Measurements from ENCODE around the gene C1orf122. TPM values are rescaled to one million over a fixed set of nuclear protein-coding genes. Genes with fewer than 3 reads are reported as not detected.

The C1orf122 gene
- total RNA-seq, 1 experiment from 2014 or later = 45.9 TPM

- TF ChIP-seq, protein P1, sequence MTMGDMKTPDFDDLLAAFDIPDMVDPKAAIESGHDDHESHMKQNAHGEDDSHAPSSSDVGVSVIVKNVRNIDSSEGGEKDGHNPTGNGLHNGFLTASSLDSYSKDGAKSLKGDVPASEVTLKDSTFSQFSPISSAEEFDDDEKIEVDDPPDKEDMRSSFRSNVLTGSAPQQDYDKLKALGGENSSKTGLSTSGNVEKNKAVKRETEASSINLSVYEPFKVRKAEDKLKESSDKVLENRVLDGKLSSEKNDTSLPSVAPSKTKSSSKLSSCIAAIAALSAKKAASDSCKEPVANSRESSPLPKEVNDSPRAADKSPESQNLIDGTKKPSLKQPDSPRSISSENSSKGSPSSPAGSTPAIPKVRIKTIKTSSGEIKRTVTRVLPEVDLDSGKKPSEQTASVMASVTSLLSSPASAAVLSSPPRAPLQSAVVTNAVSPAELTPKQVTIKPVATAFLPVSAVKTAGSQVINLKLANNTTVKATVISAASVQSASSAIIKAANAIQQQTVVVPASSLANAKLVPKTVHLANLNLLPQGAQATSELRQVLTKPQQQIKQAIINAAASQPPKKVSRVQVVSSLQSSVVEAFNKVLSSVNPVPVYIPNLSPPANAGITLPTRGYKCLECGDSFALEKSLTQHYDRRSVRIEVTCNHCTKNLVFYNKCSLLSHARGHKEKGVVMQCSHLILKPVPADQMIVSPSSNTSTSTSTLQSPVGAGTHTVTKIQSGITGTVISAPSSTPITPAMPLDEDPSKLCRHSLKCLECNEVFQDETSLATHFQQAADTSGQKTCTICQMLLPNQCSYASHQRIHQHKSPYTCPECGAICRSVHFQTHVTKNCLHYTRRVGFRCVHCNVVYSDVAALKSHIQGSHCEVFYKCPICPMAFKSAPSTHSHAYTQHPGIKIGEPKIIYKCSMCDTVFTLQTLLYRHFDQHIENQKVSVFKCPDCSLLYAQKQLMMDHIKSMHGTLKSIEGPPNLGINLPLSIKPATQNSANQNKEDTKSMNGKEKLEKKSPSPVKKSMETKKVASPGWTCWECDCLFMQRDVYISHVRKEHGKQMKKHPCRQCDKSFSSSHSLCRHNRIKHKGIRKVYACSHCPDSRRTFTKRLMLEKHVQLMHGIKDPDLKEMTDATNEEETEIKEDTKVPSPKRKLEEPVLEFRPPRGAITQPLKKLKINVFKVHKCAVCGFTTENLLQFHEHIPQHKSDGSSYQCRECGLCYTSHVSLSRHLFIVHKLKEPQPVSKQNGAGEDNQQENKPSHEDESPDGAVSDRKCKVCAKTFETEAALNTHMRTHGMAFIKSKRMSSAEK (CRISPR knock-in tag; IDR thresholded peaks at IDR 0.05; ENCODE audit: borderline replicate concordance) = 0 out of 2 replicates have a peak, but pooled peaks have one; percentile 33
- peak; percentile 92; the same call in 1 of the 2 replicates for TF ChIP-seq ESRRA (CRISPR knock-in tag; IDR thresholded peaks at IDR 0.05; ENCODE audit: borderline replicate concordance)
- no peak for TF ChIP-seq CBFB (CRISPR knock-in tag; IDR thresholded peaks at IDR 0.05; ENCODE audit: low read depth)
- peak; percentile 89; the same call in 1 of the 2 replicates for TF ChIP-seq IRF2 (CRISPR knock-in tag; IDR thresholded peaks at IDR 0.05; ENCODE audit: borderline replicate concordance, low read depth)
- TF ChIP-seq, protein P2, sequence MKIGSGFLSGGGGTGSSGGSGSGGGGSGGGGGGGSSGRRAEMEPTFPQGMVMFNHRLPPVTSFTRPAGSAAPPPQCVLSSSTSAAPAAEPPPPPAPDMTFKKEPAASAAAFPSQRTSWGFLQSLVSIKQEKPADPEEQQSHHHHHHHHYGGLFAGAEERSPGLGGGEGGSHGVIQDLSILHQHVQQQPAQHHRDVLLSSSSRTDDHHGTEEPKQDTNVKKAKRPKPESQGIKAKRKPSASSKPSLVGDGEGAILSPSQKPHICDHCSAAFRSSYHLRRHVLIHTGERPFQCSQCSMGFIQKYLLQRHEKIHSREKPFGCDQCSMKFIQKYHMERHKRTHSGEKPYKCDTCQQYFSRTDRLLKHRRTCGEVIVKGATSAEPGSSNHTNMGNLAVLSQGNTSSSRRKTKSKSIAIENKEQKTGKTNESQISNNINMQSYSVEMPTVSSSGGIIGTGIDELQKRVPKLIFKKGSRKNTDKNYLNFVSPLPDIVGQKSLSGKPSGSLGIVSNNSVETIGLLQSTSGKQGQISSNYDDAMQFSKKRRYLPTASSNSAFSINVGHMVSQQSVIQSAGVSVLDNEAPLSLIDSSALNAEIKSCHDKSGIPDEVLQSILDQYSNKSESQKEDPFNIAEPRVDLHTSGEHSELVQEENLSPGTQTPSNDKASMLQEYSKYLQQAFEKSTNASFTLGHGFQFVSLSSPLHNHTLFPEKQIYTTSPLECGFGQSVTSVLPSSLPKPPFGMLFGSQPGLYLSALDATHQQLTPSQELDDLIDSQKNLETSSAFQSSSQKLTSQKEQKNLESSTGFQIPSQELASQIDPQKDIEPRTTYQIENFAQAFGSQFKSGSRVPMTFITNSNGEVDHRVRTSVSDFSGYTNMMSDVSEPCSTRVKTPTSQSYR (CRISPR knock-in tag; IDR thresholded peaks at IDR 0.05) = peak; percentile 95
- no peak for TF ChIP-seq ATF3 (CRISPR knock-in tag; conservative IDR thresholded peaks at IDR 0.05)
- peak; percentile 91 for TF ChIP-seq MAX (CRISPR knock-in tag; IDR thresholded peaks at IDR 0.05)
- TF ChIP-seq, protein P3, sequence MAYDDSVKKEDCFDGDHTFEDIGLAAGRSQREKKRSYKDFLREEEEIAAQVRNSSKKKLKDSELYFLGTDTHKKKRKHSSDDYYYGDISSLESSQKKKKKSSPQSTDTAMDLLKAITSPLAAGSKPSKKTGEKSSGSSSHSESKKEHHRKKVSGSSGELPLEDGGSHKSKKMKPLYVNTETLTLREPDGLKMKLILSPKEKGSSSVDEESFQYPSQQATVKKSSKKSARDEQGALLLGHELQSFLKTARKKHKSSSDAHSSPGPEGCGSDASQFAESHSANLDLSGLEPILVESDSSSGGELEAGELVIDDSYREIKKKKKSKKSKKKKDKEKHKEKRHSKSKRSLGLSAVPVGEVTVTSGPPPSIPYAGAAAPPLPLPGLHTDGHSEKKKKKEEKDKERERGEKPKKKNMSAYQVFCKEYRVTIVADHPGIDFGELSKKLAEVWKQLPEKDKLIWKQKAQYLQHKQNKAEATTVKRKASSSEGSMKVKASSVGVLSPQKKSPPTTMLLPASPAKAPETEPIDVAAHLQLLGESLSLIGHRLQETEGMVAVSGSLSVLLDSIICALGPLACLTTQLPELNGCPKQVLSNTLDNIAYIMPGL (CRISPR knock-in tag; IDR thresholded peaks at IDR 0.05) = peak; percentile 65; the same call in 1 of the 2 replicates
- peak; percentile 82; the same call in 1 of the 2 replicates for TF ChIP-seq ELF4 (CRISPR knock-in tag; IDR thresholded peaks at IDR 0.05; ENCODE audit: low read depth)
- TF ChIP-seq GABPB1 (CRISPR knock-in tag; IDR thresholded peaks at IDR 0.05) = no peak
- TF ChIP-seq JUN (CRISPR knock-in tag; IDR thresholded peaks at IDR 0.05) = peak; percentile 96
- TF ChIP-seq RORB (CRISPR knock-in tag; IDR thresholded peaks at IDR 0.05) = no peak
- TF ChIP-seq MLX (CRISPR knock-in tag; IDR thresholded peaks at IDR 0.05) = no peak; the same call in 1 of the 2 replicates
- 0 out of 2 replicates have a peak, but pooled peaks have one; percentile 27 for TF ChIP-seq ZNF423 (CRISPR knock-in tag; IDR thresholded peaks at IDR 0.05)
- no peak for TF ChIP-seq EMX1 (CRISPR knock-in tag; IDR thresholded peaks at IDR 0.05)
- no peak for TF ChIP-seq KAT7 (CRISPR knock-in tag; IDR thresholded peaks at IDR 0.05; ENCODE audit: borderline replicate concordance)
- no peak for TF ChIP-seq ZNF396 (CRISPR knock-in tag; IDR thresholded peaks at IDR 0.05; ENCODE audit: borderline replicate concordance)
- no peak for TF ChIP-seq PRDM15 (CRISPR knock-in tag; IDR thresholded peaks at IDR 0.05)
- TF ChIP-seq SOX15 (CRISPR knock-in tag; IDR thresholded peaks at IDR 0.05) = no peak
- peak; percentile 80 for TF ChIP-seq SP1 (CRISPR knock-in tag; conservative IDR thresholded peaks at IDR 0.05)
- TF ChIP-seq NR1H2 (CRISPR knock-in tag; IDR thresholded peaks at IDR 0.05) = peak; percentile 57; the same call in 1 of the 2 replicates
- 0 out of 2 replicates have a peak, but pooled peaks have one; percentile 27 for TF ChIP-seq ZNF263 (CRISPR knock-in tag; IDR thresholded peaks at IDR 0.05; ENCODE audit: low read depth)
- peak; percentile 53 for TF ChIP-seq NFYB (CRISPR knock-in tag; conservative IDR thresholded peaks at IDR 0.05; ENCODE audit: low read depth)
These were observed 12.1 kb upstream of the C1orf122 start (continued) for GRCh38 chr1:37795340-37796125.

Measured in WTC11 (cell line).